Subcutaneous abdominal adipose tissue (tissue), 5 donors: ENCODE data around the gene HBA2.
A peak's percentile ranks its signal among the peaks of the same experiment; 100 is the strongest.
"Not testable (repeated sequence)": the region's sequence is repeated elsewhere in the genome, so short reads cannot be mapped to it uniquely, and the experiment has no call there.

Experiments used
- H3K27ac ChIP-seq: one replicate; pipeline ENCODE4 v1.7.0; 2013; ENCODE audit warnings: low read depth, mild to moderate bottlenecking, inconsistent platforms, low read length, moderate library complexity
- H3K27me3 ChIP-seq, 5 donors: one replicate each; pipeline ENCODE4 v1.7.0; 2013; ENCODE audit warnings: low read length in 5 of 5, inconsistent platforms in 1 of 5; ENCODE audit not compliant: control insufficient read depth in 5 of 5, insufficient read depth in 4 of 5
- H3K36me3 ChIP-seq, 5 donors: one replicate each; pipeline ENCODE4 v1.7.0; 2013; ENCODE audit warnings: low read length in 5 of 5; ENCODE audit not compliant: control insufficient read depth in 5 of 5, insufficient read depth in 5 of 5
- H3K4me1 ChIP-seq, 5 donors: one replicate each; pipeline ENCODE4 v1.7.0; 2013; ENCODE audit warnings: low read length in 5 of 5, mild to moderate bottlenecking in 3 of 5, moderate library complexity in 1 of 5; ENCODE audit not compliant: control insufficient read depth in 5 of 5, insufficient read depth in 5 of 5
- H3K4me3 ChIP-seq, 5 donors: one replicate each; pipeline ENCODE4 v1.7.0; 2013; ENCODE audit warnings: low read length in 5 of 5, low read depth in 1 of 5
- H3K9ac ChIP-seq, 5 donors: one replicate each; pipeline ENCODE4 v1.7.0; 2013; ENCODE audit warnings: low read length in 5 of 5, mild to moderate bottlenecking in 4 of 5, moderate library complexity in 3 of 5
- H3K9me3 ChIP-seq, 5 donors: one replicate each; pipeline ENCODE4 v1.7.0; 2013; ENCODE audit warnings: low read length in 5 of 5; ENCODE audit not compliant: control insufficient read depth in 5 of 5
- donor health status: healthy.
- donor health status: healthy.
- donor health status: healthy.
- donor health status: healthy.
- donor health status: healthy.

Gene HBA2

DNA sequence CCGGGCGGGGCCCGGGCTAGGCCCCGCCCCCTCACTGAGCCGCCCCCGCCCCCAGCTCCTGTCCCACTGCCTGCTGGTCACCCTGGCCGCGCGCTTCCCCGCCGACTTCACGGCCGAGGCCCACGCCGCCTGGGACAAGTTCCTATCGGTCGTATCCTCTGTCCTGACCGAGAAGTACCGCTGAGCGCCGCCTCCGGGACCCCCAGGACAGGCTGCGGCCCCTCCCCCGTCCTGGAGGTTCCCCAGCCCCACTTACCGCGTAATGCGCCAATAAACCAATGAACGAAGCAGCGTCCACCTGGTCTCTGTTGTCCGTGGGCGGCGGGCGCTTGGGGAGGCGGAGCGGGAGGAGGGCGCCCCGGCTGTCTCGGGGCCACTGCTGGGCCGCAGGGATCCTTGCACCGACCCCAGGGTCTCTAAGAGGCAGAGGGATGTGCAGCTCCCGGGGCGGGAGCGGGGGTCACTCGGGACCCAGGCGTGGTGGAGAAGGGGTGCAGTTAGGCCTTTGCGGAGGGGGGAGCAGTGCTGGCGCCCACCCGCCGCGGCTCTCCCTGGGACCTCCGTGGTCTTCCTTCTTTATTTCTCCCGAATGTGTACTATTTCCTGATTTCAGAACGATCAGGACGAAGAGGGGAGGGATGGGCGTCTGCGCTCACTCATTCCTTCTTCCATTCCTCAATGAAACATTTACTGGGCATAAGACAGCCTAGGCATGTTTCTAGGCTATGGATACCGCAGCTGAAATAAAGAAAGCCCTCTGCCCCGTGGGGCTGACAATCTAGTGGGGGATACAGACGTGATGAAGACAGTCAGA, 18.3 kb upstream of the HBA2 start:
- Histone ChIP-seq H3K27ac (no peak overlapping the region), H3K9ac (peak overlapping the region in 3 of 5 donors; percentile 10 to 69 (median 45))

DNA sequence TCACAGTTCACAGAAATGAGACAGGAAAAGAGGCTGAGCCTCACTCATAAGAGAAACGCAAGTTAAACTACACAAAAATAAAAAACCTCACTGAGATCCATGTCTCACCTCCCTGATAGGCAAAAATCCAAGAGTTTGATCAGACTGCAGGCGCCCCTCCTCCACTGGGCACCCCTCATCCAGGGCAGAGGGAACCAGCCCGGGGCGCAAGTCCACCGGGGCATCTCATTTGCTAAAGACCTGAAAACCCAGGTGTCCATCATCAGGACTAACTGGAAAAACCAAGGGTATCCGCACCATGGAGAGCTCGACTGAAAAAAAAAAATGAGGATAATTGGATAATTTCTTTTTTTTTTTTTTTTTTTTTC, 17.7 kb upstream of the HBA2 start:
- H3K27me3 ChIP-seq, result peaks cover 0 to 16% (median 5%) of the 10 kb centered on the region in 5 donors
- H3K4me1 ChIP-seq, result peaks cover 0 to 10% (median 8%) of the 10 kb centered on the region in 5 donors
- H3K4me3 ChIP-seq, result peak overlapping the region in 3 of 5 donors; percentile 18 to 68 (median 54)
- no peaks in the 10 kb centered on the region for H3K9me3 ChIP-seq
- peak overlapping the region in 2 of 5 donors; percentile 10 to 69 for H3K9ac ChIP-seq
- H3K27ac ChIP-seq, result no peak overlapping the region
- H3K36me3 ChIP-seq, result no peaks in the 10 kb centered on the region

More for the DNA sequence above, 18.3 kb upstream of the HBA2 start:
- Histone ChIP-seq H3K27me3 (peaks cover 0 to 14% (median 5%) of the 10 kb centered on the region in 5 donors), H3K9me3 (no peaks in the 10 kb centered on the region), H3K36me3 (no peaks in the 10 kb centered on the region), H3K4me3 (peak overlapping the region in 4 of 5 donors; percentile 18 to 68 (median 53)), H3K4me1 (peaks cover 0 to 10% (median 8%) of the 10 kb centered on the region in 5 donors)

DNA sequence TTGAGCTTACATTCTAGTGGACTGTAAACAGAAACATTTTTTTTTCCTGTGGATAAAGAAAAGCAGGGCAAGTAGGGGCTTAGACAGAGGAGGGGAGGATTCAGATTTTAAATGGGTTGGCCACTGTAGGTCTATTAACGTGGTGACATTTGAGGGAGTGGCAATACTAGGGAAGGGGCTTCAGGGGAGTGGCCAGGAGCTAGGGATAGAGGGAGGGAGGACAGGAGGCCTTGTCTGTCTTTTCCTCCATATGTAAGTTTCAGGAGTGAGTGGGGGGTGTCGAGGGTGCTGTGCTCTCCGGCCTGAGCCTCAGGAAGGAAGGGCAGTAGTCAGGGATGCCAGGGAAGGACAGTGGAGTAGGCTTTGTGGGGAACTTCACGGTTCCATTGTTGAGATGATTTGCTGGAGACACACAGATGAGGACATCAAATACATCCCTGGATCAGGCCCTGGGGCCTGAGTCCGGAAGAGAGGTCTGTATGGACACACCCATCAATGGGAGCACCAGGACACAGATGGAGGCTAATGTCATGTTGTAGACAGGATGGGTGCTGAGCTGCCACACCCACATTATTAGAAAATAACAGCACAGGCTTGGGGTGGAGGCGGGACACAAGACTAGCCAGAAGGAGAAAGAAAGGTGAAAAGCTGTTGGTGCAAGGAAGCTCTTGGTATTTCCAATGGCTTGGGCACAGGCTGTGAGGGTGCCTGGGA, 13.4 kb upstream of the HBA2 start:
- H3K27me3 ChIP-seq, result peaks cover 6 to 20% (median 14%) of the 10 kb centered on the region in 5 donors

DNA sequence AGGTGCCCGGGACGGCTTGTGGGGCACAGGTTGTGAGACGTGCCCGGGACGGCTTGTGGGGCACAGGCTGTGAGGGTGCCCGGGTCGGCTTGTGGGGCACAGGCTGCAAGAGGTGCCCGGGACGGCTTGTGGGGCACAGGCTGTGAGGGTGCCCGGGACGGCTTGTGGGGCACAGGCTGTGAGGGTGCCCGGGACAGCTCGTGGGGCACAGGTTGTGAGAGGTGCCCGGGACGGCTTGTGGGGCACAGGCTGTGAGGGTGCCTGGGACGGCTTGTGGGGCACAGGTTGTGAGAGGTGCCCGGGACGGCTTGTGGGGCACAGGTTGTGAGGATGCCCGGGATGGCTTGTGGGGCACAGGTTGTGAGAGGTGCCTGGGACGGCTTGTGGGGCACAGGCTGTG, 12.4 kb upstream of the HBA2 start:
- H3K9ac ChIP-seq, result not testable (repeated sequence)
- peaks cover 8 to 17% (median 16%) of the 10 kb centered on the region in 5 donors for H3K27me3 ChIP-seq

More for the DNA sequence above, 13.4 kb upstream of the HBA2 start:
- no peak overlapping the region for H3K4me3 ChIP-seq
- H3K27ac ChIP-seq, result no peak overlapping the region
- H3K4me1 ChIP-seq, result peaks cover 0 to 8% (median 7%) of the 10 kb centered on the region in 5 donors
- H3K36me3 ChIP-seq, result no peaks in the 10 kb centered on the region
- no peaks in the 10 kb centered on the region for H3K9me3 ChIP-seq
- no peak overlapping the region for H3K9ac ChIP-seq

DNA sequence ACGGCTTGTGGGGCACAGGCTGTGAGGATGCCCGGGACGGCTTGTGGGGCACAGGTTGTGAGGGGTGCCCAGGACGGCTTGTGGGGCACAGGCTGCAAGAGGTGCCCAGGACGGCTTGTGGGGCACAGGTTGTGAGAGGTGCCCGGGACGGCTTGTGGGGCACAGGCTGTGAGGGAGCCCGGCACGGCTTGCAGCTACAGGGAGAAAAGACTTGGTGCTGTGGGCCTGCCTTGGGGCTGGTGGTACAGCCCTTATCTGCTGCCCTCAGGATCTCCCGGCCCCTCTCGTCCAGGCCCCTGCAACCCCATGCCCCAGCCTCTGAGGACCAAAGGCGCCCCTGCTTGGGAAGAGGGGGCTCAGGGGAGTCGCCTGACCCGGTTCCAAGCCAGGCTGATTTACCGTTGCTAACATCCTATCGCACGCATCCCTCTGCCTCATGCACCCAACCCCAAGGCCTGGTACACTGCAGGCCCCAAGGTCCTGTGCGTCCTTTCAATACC, 11.9 kb upstream of the HBA2 start:
- no peak overlapping the region for H3K4me3 ChIP-seq

More for the DNA sequence above, 12.4 kb upstream of the HBA2 start:
- not testable (repeated sequence) for H3K4me1 ChIP-seq, H3K27ac ChIP-seq, H3K9me3 ChIP-seq, H3K36me3 ChIP-seq, H3K4me3 ChIP-seq

DNA sequence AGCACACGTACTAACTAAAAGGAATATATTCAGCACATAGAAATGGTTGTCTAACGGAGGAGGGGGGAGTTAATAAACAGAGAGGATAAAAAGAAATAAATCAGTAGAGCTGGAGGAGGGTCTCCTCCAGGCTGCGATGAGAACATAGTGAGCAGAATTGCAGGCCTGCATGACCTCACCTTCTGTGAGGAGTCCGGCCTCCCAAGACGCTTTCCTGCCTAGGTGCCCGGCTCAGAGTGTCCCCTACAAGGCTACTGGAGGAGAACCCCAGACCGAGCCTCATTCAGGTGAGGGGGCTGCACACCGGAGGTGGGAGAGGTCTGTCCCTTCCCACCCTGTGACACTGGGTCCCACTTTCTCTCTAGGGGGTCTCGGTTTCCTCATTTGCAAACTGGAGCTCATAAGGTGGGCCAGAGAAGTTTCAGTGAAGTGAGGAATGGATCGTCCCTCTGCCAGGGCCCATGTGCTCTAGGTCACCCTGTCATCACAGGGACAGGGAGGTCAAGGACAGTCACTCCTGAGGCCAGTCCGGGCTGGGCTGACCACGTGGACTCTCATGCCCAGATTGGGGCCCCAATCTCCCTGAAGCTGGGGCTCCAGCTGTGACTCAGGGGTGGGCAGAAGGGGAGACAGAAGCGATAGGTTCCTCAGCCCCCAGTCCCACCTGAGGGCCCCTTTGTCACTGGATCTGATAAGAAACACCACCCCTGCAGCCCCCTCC, 10.2 kb upstream of the HBA2 start:
- Histone ChIP-seq H3K4me3 (no peak overlapping the region), H3K4me1 (peaks cover 0 to 18% (median 16%) of the 10 kb centered on the region in 5 donors), H3K9ac (no peak overlapping the region), H3K36me3 (no peaks in the 10 kb centered on the region), H3K9me3 (no peaks in the 10 kb centered on the region), H3K27me3 (peaks cover 29 to 36% (median 33%) of the 10 kb centered on the region in 5 donors), H3K27ac (no peak overlapping the region)

More for the DNA sequence above, 11.9 kb upstream of the HBA2 start:
- Histone ChIP-seq H3K9me3 (no peaks in the 10 kb centered on the region), H3K27me3 (peaks cover 13 to 22% (median 19%) of the 10 kb centered on the region in 5 donors), H3K4me1 (peaks cover 0 to 9% (median 8%) of the 10 kb centered on the region in 5 donors), H3K36me3 (no peaks in the 10 kb centered on the region), H3K9ac (no peak overlapping the region), H3K27ac (no peak overlapping the region)

DNA sequence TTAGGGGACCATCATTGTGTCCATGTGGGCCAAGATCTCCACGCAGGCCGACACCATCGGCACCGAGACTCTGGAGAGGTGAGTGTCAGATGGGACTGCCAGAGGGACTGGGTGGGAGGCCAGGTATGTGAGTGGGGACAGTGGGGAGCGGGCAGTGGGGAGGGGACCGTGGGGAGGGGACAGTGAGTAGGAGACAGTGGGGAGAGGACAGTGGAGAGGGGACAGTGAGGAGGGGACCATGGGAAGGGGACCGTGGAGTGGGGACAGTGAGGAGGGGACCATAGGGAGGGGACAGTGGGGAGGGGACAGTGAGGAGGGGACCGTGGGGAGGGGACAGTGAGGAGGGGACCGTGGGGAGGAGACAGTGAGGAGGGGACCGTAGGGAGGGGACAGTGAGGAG, 9.5 kb upstream of the HBA2 start:
- H3K36me3 ChIP-seq, H3K9me3 ChIP-seq: not testable (repeated sequence)
- peaks cover 33 to 41% (median 40%) of the 10 kb centered on the region in 5 donors for H3K27me3 ChIP-seq

DNA sequence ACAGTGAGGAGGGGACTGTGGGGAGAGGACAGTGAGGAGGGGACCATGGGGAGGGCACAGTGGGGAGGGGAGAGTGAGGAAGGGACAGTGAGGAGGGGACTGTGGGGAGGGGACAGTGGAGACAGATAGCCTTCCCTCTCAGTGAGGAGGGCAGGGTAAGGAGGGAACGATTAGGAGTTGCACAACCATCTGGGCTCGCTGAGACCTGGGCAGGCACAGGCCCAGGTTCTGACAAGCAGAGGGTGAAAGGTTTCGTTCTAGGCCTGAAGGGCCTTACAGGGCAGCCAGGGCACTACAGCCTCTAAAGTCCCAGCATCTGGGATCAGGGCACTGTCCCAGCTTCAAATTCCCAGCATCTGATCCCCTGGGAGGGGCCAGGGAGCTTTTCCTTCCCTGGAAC, 9.0 kb upstream of the HBA2 start:
- Histone ChIP-seq H3K27me3 (peaks cover 33 to 47% (median 46%) of the 10 kb centered on the region in 5 donors), H3K4me1 (peaks cover 0 to 18% (median 16%) of the 10 kb centered on the region in 5 donors)
- H3K27ac ChIP-seq, H3K36me3 ChIP-seq, H3K4me3 ChIP-seq, H3K9ac ChIP-seq, H3K9me3 ChIP-seq: not testable (repeated sequence)

More for the DNA sequence above, 9.5 kb upstream of the HBA2 start:
- H3K4me3 ChIP-seq, H3K27ac ChIP-seq, H3K9ac ChIP-seq: not testable (repeated sequence)
- peaks cover 0 to 18% (median 16%) of the 10 kb centered on the region in 5 donors for H3K4me1 ChIP-seq

DNA sequence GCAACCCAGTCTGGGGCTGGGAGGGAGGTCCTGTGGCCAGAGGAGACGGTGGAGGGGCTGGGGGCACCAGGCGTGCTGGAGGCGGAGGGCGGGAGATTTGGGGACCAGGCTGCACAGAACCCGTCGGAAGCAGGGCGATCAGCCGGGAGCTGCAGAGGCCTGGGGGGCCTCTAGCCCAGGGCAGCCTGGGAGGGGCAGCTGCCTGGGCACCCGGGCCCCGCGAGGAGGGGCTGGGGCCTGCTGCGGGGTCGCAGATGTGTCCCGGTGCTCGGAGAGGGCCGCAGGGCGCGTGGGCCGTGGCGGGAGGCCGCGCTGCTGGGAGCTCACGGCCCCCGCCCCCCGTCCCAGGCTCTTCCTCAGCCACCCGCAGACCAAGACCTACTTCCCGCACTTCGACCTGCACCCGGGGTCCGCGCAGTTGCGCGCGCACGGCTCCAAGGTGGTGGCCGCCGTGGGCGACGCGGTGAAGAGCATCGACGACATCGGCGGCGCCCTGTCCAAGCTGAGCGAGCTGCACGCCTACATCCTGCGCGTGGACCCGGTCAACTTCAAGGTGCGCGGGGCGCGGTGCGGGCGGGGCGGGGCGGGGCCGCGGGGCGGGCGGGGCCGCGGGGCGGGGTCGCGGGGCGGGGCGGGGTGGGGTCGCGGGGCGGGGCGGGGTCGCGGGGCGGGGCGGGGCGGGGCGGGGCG, 8.4 kb upstream of the HBA2 start:
- Histone ChIP-seq H3K4me1 (peaks cover 0 to 18% (median 16%) of the 10 kb centered on the region in 5 donors), H3K27me3 (peaks cover 38 to 51% (median 49%) of the 10 kb centered on the region in 5 donors)
- not testable (repeated sequence) for H3K36me3 ChIP-seq, H3K9ac ChIP-seq, H3K9me3 ChIP-seq, H3K4me3 ChIP-seq, H3K27ac ChIP-seq
